SK-N-MC (cell line): Measurements from ENCODE around the gene FOXC1.

ENCODE experiments used
- DNase-seq: peaks from one replicate; pipeline ENCODE4 v3.0.0-alpha.2; 2011; ENCODE audit warnings: low read depth, low spot score
- H3K27ac ChIP-seq: fragments of 200-600 bp; sonication (generic); 2 replicates; pipeline ENCODE4 v1.5.1; 2016; ENCODE audit warnings: mixed run types
- H3K36me3 ChIP-seq: fragments of 200-600 bp; sonication (generic); 2 replicates; pipeline ENCODE4 v1.6.1; 2017; ENCODE audit warnings: antibody characterized with exemption, low read length, mixed read lengths; ENCODE audit not compliant: insufficient read depth
- H3K4me3 ChIP-seq: fragments of 200-600 bp; sonication (generic); 2 replicates; pipeline ENCODE4 v1.5.1; 2016
- H3K9ac ChIP-seq: fragments of 200-600 bp; sonication (generic); 2 replicates; pipeline ENCODE4 v1.8.0; 2017; ENCODE audit warnings: mixed run types, mixed read lengths; ENCODE audit not compliant: insufficient read length
- H3K9me3 ChIP-seq: fragments of 200-600 bp; sonication (generic); 2 replicates; pipeline ENCODE4 v1.6.1; 2017; ENCODE audit warnings: low read depth, mild to moderate bottlenecking, antibody characterized with exemption, low read length, moderate library complexity, mixed read lengths
- EZH2 ChIP-seq: fragments of 200-600 bp; sonication (generic); IDR thresholded peaks from one replicate; pipeline ENCODE4 v1.6.1; 2017; ENCODE audit warnings: antibody characterized with exemption
- FOXP2 ChIP-seq: optimal IDR thresholded peaks from 2 replicates; pipeline ENCODE3; 2011; ENCODE audit warnings: mild to moderate bottlenecking, moderate library complexity; ENCODE audit not compliant: insufficient read depth; ENCODE audit errors: extremely low read length, control extremely low read depth
- POLR2AphosphoS5 ChIP-seq: IDR thresholded peaks from 2 replicates; pipeline ENCODE4 v1.6.1; 2012; ENCODE audit warnings: mild to moderate bottlenecking, low read depth, low read length, borderline replicate concordance

FOXC1 gene

DNA sequence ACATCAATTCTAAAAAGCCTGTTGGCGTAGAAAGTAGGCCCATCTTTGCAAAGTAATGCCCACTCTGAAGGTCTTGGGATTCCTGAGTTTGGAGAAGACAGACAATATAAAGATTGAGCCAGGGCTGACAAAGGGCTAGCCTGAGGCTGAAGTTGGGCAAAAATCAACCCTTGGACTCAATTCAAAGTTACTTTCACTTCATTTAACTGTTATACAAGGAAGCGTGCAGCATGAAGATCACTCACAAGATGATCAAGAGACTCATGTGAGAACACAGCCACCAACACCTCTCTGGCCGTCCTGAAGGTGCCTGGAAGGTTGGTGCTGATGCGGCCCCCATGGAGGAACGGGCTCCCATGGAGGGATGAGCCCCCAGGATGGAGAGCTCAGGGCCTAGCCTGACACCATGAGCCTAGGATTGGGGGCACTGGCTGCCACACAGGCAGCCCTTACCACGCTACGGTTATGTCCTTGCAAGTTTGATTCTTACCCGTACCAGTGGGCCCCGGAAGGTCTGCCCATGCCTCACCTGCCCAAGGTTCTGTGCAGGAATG lies 26.6 kb downstream of the FOXC1 start:
- Histone ChIP-seq H3K9me3 (no peaks in the 10 kb centered on the region), H3K4me3 (no peak overlapping the region), H3K9ac (no peak overlapping the region), H3K27ac (no peak overlapping the region), H3K36me3 (no peaks in the 10 kb centered on the region)
- DNase-seq: no peak
- no peak for TF ChIP-seq EZH2

DNA sequence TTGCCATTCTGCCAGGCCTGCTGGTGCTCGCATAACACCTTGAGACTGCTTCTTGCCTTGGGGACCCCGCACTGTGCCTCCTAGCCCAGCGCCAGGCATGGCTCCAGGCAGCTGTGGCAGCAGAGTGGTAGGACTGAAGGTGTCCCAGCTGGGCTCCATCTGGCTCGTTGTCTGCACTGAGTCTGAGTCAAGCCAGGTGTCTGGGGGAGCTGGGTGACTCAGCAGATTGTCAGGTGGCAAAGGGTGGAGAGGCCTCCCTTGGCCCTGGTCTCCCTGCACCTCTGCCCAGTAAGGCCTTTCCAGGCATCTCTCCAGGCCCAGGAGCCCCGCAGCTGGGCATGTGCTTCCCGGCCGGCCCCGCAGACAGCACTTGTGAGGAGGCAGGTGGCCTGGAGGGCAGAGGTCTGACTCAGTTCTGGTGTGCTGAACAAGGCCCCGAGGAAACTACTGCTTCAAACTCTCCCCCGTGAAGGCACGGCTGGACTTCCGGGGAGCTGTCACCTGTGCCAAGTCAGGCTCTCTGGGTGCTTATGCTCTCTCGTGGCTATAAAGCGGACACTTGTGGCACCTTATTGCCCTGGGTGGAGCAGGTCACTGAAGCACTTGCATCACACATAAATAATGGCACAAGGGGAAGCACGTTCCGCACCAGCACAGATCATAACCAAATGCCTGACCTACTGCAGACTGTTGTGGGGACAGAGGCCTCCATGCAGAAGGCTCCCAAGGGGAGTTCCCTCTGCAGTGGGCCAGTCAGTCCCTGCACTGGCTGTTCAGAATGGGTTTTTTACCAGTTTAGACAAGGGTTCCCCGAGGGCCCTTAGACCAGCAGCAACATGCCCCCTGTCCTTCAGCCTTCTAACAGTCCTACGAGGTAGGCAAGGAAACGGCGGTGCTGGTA lies 27.5 kb downstream of the FOXC1 start:
- Histone ChIP-seq H3K36me3 (no peaks in the 10 kb centered on the region), H3K9me3 (no peaks in the 10 kb centered on the region), H3K4me3 (no peak overlapping the region), H3K27ac (no peak overlapping the region), H3K9ac (no peak overlapping the region)
- DNase-seq: no peak
- no peak for TF ChIP-seq POLR2AphosphoS5
- TF ChIP-seq EZH2: no peak
- TF ChIP-seq FOXP2: no peak

DNA sequence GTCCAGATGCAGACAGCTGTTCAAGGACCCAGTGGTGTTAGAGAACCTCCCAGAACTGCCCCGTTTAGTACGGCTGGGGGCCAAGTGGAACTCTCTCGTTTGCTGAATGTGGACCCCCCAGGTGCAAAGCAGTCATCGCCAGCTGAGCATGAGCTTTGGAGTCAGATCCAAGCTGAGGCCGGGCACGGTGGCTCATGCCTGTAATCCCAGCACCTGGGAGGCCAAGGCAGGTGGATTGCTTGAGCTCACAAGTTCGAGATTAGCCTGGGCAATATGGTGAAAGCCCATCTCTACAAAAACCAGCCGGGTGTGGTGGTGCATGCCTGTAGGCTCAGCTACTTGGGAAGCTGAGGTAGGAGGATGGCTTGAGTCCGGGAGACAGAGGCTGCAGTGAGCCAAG lies 29.7 kb downstream of the FOXC1 start:
- TF ChIP-seq EZH2: no peak
- no peak for TF ChIP-seq POLR2AphosphoS5
- TF ChIP-seq FOXP2: no peak
- H3K36me3 ChIP-seq: no peaks in the 10 kb centered on the region
- DNase-seq: no peak

DNA sequence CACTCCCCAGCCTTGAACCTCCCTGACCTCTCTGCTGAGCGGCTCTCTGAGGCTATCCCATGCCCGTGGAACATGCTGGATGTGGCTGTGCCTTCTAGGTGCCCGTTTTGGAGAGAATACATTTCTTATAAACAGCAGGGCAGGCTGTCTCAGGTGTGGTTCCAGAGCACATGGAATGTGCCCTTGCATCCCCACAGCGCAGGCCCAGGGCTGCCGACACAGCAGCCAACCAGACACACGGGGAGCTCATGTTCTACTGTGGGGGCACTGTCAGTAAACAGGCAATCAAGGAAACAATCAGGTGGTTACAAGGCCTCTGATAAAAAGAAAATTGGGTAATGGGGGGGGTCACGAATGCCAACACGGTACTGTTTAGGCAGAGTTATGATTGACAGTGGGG lies 30.8 kb downstream of the FOXC1 start:
- H3K4me3 ChIP-seq: no peak overlapping the region
- no peak overlapping the region for H3K27ac ChIP-seq
- H3K36me3 ChIP-seq: no peaks in the 10 kb centered on the region
- no peaks in the 10 kb centered on the region for H3K9me3 ChIP-seq
- no peak for DNase-seq
- H3K9ac ChIP-seq: no peak overlapping the region
- no peak for TF ChIP-seq POLR2AphosphoS5
- TF ChIP-seq FOXP2: no peak
- TF ChIP-seq EZH2: no peak

More for the DNA sequence above, 29.7 kb downstream of the FOXC1 start:
- Histone ChIP-seq H3K27ac (no peak overlapping the region), H3K9me3 (no peaks in the 10 kb centered on the region), H3K4me3 (no peak overlapping the region), H3K9ac (no peak overlapping the region)

DNA sequence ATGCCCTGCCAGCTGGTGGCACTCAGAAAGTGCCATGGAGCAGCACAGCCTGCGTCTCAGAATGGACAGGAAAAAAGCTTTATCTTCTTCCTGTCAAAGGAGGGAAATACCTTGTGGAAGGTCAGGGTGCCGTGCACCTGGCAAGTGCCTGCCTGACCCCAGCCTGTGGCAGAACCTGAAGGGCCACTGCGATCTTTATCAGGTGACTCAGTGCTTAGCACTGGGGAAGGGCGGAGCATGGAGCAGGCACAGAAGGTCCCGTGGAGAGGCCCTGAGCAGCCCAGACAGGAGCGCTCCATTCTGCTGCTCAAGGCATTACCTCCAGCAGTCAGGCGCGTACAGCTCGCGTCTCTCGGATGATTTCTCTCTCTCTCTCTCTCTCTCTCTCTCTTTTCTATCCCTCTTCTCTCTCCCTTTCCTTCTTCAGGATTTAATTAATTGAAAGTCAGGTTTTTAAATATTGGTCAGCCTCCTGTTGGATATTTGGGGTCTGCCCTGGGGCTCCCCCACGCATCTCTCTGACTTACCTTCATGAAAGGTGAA lies 31.7 kb downstream of the FOXC1 start:
- Histone ChIP-seq H3K27ac (no peak overlapping the region), H3K9me3 (no peaks in the 10 kb centered on the region), H3K9ac (no peak overlapping the region), H3K36me3 (no peaks in the 10 kb centered on the region), H3K4me3 (no peak overlapping the region)
- no peak for DNase-seq
- TF ChIP-seq EZH2 (no peak), FOXP2 (no peak), POLR2AphosphoS5 (no peak)

DNA sequence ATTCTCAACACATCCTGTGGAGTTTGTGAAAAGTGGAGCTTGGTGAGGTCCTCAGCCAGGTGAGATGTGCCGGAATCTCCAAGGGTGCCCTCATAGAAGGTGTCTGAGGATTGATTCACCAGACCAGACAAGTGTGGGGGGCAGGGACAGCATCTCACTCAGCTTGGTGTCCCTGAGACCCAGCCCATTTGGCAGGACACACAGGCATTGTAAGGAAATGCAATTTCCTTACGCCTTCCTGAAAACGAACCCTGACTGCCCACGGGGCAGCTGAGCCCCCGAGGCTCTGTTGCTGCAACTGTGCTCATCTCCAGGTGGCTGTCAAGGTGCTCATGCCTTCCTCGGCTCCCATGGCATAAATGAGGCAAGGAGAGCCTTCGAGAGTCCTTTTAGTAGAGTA lies 33.4 kb downstream of the FOXC1 start:
- no peaks in the 10 kb centered on the region for H3K36me3 ChIP-seq
- no peak overlapping the region for H3K27ac ChIP-seq
- H3K9me3 ChIP-seq: no peaks in the 10 kb centered on the region
- no peak overlapping the region for H3K9ac ChIP-seq
- H3K4me3 ChIP-seq: no peak overlapping the region
- DNase-seq: no peak
- TF ChIP-seq FOXP2: no peak

DNA sequence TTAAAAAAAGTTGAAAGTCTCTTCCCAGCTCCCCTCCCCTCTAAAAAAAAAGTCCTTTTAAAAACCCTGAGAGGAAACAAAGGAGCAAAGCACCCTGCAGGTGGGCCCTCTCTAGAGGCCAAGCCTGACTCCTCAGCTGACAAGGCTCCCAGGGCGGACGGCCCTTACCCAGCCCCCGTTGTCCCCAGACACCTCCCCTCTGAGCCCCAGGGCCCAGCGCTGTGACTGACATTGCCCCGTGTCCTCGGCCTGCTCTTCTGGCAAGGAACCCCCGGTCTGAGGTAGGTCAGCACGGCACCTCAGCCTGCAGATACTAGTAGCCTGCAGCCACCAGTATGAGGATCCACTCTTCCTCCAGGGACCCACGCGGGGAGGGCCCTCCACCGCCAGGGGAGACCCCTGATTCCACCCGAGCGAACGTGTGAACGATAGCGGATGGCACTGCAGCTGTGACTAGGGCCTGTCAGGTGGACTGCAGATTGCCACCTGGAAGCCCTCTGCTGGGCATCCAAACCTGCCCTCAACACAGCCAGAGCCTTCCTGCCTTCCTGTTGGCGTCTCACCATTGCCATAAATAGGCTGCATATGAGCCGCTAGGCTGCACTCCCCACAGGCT lies 34.2 kb downstream of the FOXC1 start:
- H3K27ac ChIP-seq: no peak overlapping the region
- TF ChIP-seq POLR2AphosphoS5 (no peak), FOXP2 (no peak), EZH2 (no peak)
- H3K36me3 ChIP-seq: no peaks in the 10 kb centered on the region
- DNase-seq: no peak
- no peak overlapping the region for H3K4me3 ChIP-seq
- no peaks in the 10 kb centered on the region for H3K9me3 ChIP-seq
- no peak overlapping the region for H3K9ac ChIP-seq

DNA sequence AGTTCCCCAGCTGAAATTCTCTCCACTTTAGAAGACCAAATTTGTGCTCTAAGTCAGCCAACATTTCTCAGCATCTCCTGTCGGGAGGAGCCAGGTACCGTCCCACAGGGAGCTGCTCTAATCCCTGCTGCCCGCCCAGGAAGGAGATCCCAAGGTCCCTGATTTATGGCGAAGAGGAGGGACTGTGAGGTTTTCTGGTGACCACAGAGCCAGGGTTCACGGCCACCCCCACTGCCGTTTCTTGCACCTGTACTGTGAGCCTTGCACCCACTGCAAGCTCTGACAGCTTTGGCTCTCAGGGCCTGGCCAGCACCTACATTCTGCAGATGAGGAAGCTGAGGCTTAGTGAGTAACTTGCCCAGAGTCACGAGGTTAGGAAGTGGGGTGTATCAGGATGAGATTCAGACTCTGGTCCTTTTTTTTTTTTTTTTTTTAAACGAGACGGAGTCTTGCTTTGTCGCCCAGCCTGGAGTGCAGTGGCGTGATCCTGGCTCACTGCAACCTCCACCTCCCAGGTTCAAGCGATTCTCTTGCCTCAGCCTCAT lies 34.9 kb downstream of the FOXC1 start:
- no peak for TF ChIP-seq FOXP2
- no peak for TF ChIP-seq POLR2AphosphoS5
- TF ChIP-seq EZH2: no peak
- Histone ChIP-seq H3K27ac (no peak overlapping the region), H3K9me3 (no peaks in the 10 kb centered on the region), H3K9ac (no peak overlapping the region), H3K36me3 (no peaks in the 10 kb centered on the region), H3K4me3 (no peak overlapping the region)
- no peak for DNase-seq

DNA sequence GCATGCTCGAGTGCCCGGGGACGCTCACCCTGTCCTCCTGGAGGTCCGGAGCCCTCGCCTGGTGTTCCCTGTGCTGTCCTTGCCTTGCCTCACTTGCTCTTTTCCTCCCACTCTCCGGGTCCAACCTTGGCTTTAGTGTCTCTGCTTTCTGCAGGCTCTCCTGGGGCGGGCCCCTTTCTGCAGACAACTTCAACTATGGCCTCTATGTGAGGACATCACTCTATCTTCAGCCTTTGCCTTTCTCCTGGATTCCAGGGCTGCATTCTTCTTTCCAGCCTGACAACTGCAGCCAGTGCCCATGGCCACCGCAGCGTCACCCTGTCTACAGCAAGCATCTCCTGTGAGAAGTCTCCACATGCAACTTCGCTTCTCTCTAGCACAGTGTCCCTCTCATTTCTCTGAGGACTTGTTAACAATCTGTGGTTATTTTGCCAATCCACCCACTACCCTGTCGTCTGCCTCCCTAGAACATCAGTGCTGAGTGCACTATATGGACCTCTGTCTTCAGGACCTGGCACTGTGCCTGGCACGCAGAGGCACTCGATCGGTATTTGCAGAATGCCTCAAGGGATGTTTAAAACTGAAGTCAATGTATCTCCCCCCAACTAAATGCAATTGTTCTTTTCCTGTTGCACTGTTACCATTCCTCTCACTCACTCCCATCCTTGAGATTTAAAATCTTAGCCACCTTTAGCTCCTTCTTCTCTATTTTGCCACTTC lies 35.9 kb downstream of the FOXC1 start:
- Histone ChIP-seq H3K4me3 (no peak overlapping the region), H3K9ac (no peak overlapping the region), H3K36me3 (no peaks in the 10 kb centered on the region), H3K27ac (no peak overlapping the region), H3K9me3 (no peaks in the 10 kb centered on the region)
- TF ChIP-seq EZH2 (no peak), POLR2AphosphoS5 (no peak), FOXP2 (no peak)
- no peak for DNase-seq
